ENCODE results near the gene ATP2B1. TPM values are rescaled to one million over a fixed set of nuclear protein-coding genes. Genes with fewer than 3 reads are reported as not detected.

The ATP2B1 gene
- total RNA-seq, 4 donors from 2014 or later = 38.6 to 96.4 (median 54.1) TPM

DNA sequence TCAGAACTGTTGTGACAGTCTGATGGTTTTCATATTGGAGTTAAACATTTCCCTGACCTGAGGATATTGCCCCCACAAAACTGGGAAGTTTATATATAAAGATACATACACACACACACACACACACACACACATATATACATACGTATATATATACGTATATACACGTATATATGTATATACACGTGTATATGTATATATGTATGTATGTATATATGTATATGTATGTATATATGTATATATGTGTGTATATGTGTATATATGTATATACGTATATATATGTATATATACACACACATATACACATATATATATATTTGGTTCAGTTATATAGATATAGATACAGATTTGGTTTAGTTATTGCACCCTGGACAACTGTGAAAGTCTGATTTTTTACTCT lies 65.7 kb downstream of the ATP2B1 start:
- TF ChIP-seq, protein P1, sequence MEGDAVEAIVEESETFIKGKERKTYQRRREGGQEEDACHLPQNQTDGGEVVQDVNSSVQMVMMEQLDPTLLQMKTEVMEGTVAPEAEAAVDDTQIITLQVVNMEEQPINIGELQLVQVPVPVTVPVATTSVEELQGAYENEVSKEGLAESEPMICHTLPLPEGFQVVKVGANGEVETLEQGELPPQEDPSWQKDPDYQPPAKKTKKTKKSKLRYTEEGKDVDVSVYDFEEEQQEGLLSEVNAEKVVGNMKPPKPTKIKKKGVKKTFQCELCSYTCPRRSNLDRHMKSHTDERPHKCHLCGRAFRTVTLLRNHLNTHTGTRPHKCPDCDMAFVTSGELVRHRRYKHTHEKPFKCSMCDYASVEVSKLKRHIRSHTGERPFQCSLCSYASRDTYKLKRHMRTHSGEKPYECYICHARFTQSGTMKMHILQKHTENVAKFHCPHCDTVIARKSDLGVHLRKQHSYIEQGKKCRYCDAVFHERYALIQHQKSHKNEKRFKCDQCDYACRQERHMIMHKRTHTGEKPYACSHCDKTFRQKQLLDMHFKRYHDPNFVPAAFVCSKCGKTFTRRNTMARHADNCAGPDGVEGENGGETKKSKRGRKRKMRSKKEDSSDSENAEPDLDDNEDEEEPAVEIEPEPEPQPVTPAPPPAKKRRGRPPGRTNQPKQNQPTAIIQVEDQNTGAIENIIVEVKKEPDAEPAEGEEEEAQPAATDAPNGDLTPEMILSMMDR (IDR thresholded peaks at IDR 0.05; ENCODE audit: low read depth) = no peak

DNA sequence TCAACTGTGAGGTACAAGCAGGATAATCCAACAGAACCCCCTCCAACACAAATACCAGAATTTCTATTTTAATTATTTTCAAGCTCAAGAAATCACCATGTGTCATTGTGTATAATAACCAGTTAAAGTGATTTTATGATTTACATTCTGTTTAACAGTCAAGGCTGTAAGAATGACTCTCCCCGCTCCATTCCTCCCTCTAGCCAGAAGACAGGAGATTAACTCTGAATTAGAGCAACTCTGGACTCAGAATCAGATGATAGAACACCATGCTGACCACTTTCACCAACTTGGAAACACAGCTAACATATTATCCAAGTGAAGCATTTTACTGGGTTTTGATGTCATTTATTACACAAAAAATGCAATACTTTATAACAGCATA lies 71.9 kb downstream of the ATP2B1 start:
- TF ChIP-seq, protein P1 (IDR thresholded peaks at IDR 0.05; ENCODE audit: low read depth) = no peak

DNA sequence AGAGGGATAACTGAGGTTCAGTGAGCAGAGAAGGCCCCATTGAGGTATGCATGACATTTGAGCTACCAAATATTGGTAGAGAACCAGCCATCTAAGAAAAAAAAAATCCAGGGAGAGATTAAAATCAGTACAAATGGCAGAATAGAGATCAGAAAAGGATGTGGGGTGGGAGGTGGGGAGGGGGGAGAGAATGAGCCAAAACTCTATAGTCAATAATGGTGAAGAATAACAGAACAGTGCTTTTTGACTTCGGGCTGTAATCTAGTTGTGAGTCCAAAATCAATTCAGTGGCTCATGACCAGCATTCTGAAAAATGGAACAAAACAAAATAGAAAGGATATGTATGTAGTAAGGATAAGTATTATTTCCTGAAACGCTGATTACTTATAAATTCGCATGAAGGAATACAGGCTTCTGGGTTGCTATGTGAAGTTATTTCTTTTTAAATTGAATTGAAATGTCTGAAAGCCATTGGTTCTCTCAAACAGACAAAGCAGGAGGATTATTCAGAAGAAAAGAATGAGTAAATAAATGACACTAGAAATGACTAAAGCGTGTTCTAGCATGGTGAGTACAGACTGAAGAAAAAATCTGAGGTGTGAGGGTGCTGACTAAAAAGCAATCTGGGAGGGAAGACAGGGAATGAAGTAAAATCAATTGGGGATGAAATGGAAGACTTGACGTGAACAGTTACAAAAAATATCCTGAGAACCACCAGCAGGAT lies 72.4 kb downstream of the ATP2B1 start:
- TF ChIP-seq, protein P1 (IDR thresholded peaks at IDR 0.05; ENCODE audit: low read depth) = no peak

DNA sequence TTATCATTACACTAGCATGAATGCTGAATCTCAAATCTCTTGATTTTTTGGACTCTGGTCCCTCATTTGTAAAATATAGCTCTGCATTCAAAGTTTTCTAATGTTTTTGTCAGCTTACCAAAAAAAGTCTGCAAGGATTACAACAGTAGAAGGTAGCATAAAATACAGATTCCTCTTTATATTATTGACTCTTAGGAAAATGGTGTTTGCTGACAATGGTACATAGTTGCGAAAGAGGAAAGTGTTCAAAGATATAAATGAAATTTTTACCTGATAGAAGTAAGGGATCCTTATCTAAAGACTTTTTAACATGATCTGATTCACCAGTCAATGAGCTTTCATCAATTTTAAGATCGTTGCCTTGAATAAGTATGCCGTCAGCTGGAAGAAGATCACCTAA lies 74.1 kb downstream of the ATP2B1 start:
- TF ChIP-seq, protein P1 (IDR thresholded peaks at IDR 0.05; ENCODE audit: low read depth) = no peak

DNA sequence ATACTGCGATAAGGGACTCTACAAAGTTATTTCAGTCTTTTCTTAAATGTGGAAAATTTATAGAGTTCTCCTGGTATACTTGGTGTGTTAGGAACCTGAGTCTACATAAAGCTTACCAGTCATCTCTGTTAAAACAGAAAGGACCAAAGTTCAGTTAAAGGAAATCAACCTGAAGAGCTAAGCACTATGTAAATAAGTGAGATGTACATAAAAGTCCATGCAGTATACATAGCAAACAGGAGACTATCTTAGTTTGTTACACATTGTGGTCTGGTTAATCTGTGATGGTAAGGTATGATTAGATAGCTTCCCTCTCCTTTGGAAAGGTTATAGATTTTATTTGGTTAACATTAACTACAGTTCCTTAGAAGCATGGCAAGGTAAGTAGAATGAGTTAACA lies 75.9 kb downstream of the ATP2B1 start:
- TF ChIP-seq, protein P1 (IDR thresholded peaks at IDR 0.05; ENCODE audit: low read depth) = no peak

DNA sequence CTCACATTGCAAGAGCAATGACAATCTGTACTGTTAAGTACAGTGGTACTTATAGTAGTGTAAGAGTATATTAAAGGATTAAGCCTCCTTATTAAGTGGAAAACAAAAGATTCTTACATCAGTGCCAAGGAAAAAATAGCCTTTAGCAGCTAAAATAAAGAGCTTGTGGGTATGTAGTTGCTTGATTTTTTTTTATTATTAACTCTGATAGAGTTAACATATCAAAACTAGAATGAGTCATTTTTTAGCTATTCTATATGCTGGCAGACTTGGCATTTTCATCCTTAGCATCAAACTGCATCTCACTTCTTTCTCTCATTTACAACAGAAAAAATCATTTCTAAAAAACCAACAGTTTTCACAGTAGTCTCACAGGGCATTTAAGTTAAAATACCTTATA lies 86.5 kb downstream of the ATP2B1 start:
- TF ChIP-seq, protein P1 (IDR thresholded peaks at IDR 0.05; ENCODE audit: low read depth) = no peak

DNA sequence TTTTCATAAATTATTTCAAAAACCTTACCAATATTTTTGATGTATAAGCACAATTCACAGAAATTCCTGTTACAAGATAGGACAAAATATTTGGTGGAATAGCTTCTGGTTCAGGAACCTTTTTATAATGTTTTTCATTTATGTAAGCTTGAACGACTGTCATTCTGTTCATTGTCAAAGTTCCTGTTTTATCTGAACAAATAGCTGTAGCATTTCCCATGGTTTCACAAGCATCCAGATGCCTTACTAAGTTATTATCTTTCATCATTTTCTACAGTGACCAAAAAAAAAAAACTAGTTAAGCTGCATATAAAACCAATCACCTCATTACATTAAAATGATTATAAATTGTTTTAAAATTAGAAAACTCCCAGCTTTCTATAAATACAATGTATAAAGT lies 87.1 kb downstream of the ATP2B1 start:
- TF ChIP-seq, protein P1 (IDR thresholded peaks at IDR 0.05; ENCODE audit: low read depth) = no peak

Measured in subcutaneous adipose tissue (tissue), 4 donors.